GM19395 (cell line): ENCODE results near the gene CPEB4.

Experiments used
- ATAC-seq: cut with Tn5 transposase; IDR thresholded peaks from one replicate; pipeline ENCODE4 v1.9.1; 2021; ENCODE audit warnings: mild to moderate bottlenecking, moderate library complexity; ENCODE audit not compliant: unreplicated experiment

Gene CPEB4

GRCh38 chr5:173884402-173885053 is 3.6 kb upstream of the CPEB4 start:
- ATAC-seq = no peak

GRCh38 chr5:173885054-173885443 is 3.1 kb upstream of the CPEB4 start:
- no peak for ATAC-seq

GRCh38 chr5:173885475-173886010 is 2.6 kb upstream of the CPEB4 start:
- ATAC-seq = no peak

- no peak for ATAC-seq
Observed at GRCh38 chr5:173886150-173886549, 2.0 kb upstream of the CPEB4 start.

GRCh38 chr5:173888473-173889131 is 453 bp downstream of the CPEB4 start:
- no peak for ATAC-seq

GRCh38 chr5:173890195-173890991 is 2.2 kb downstream of the CPEB4 start:
- no peak for ATAC-seq

- no peak for ATAC-seq
Observed at GRCh38 chr5:173891308-173892116, 3.4 kb downstream of the CPEB4 start.

- no peak for ATAC-seq
Observed at GRCh38 chr5:173893192-173893561, 5.0 kb downstream of the CPEB4 start.

- ATAC-seq = no peak
Observed at GRCh38 chr5:173895401-173896165, 7.4 kb downstream of the CPEB4 start.

- no peak for ATAC-seq
Observed at GRCh38 chr5:173896631-173897030, 8.5 kb downstream of the CPEB4 start.

- no peak for ATAC-seq
Observed at GRCh38 chr5:173901705-173902104, 13.6 kb downstream of the CPEB4 start.

- no peak for ATAC-seq
Observed at GRCh38 chr5:173902334-173902733, 14.2 kb downstream of the CPEB4 start.

GRCh38 chr5:173902743-173903142 is 14.6 kb downstream of the CPEB4 start:
- ATAC-seq = no peak

GRCh38 chr5:173903396-173904140 is 15.4 kb downstream of the CPEB4 start:
- ATAC-seq = no peak

- no peak for ATAC-seq
Observed at GRCh38 chr5:173904151-173904550, 16.0 kb downstream of the CPEB4 start.

- no peak for ATAC-seq
Observed at GRCh38 chr5:173907284-173907683, 19.1 kb downstream of the CPEB4 start.

- no peak for ATAC-seq
Observed at GRCh38 chr5:173907686-173908371, 19.7 kb downstream of the CPEB4 start.

- no peak for ATAC-seq
Observed at GRCh38 chr5:173909199-173909598, 21.1 kb downstream of the CPEB4 start.

GRCh38 chr5:173910215-173910614 is 22.1 kb downstream of the CPEB4 start:
- ATAC-seq = no peak
